SIG-M5 treated with dmso at 0.1 percent for 504 hours (cell line): ENCODE data around the gene CADM2.
"Not testable (repeated sequence)": the region's sequence is repeated elsewhere in the genome, so short reads cannot be mapped to it uniquely, and the experiment has no call there.

Experiments
- DNase-seq: peaks from one replicate; lab custom pipeline; 2025; ENCODE audit not compliant: unreplicated experiment; lab: John Stamatoyannopoulos, UW

CADM2 gene

GRCh38 chr3:85881833-85882393 lies 923.1 kb downstream of the CADM2 start:
- DNase-seq: no peak

GRCh38 chr3:85890043-85890555 lies 931.3 kb downstream of the CADM2 start:
- DNase-seq: no peak

GRCh38 chr3:85903434-85903833 lies 944.6 kb downstream of the CADM2 start:
- DNase-seq: no peak

DNA sequence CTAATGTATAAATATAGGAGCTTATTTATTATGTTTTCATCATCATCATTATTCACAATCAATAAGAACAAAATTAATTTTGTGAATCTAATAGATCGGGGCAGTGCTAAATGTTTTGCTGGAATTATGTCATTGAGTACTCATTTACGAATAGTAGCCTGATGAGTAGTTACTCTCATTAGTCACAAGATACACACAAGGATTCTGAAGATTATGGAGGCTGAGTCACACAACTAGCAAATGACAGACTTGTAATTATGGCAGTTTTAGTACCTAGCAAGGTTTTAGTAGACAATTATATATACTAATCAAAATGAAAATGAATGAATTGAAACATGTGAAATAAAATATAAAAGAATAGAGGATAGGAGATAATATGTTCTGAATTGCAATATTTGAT lies 954.2 kb downstream of the CADM2 start:
- DNase-seq: no peak

- DNase-seq: no peak
These were observed 963.6 kb downstream of the CADM2 start for GRCh38 chr3:85922374-85922773.

- no peak for DNase-seq
These were observed 971.9 kb downstream of the CADM2 start for GRCh38 chr3:85930718-85931117.

DNA sequence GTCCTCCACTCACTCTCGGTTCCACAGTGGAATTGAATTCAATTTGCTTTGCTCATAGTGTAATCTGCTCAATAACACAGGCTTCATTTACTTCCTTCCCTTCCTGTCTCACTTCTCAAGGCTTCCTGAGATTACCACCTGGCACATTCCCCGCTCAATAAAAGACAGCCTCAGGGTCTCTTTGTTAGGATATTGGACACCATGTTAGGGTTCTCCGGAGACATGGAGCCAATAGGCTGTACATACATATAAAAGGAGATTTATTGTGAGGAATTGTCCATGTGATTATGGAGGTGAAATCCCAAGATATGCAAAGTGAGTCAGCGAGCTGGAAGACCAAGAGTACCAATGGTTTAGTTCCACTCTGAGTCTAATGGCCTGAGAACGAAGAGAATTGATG lies 974.5 kb downstream of the CADM2 start:
- DNase-seq: no peak

- no peak for DNase-seq
These were observed 976.4 kb downstream of the CADM2 start for GRCh38 chr3:85935171-85935570.

GRCh38 chr3:85939074-85939482 lies 980.3 kb downstream of the CADM2 start:
- DNase-seq: no peak

GRCh38 chr3:85950435-85950834 lies 991.6 kb downstream of the CADM2 start:
- no peak for DNase-seq

DNA sequence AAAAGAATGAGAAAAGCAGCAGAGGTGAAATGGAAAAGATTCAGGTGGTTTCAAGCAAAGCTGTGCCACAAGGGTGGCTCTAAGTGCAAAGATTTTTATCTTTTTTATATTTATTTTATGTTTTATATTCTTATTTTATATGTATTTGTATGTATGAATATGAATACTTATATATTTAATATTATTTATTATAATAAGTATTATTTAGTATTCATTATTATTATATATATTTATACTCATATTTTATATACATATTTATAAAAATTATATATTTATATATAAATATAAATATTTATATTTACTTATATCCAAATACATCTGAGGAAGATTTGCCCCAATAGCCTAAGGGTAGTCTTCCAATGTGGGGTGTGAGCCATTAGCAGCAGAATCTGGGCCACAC lies 1002.0 kb downstream of the CADM2 start:
- DNase-seq: no peak

- DNase-seq: no peak
These were observed 1019.0 kb downstream of the CADM2 start for GRCh38 chr3:85977615-85978338.

DNA sequence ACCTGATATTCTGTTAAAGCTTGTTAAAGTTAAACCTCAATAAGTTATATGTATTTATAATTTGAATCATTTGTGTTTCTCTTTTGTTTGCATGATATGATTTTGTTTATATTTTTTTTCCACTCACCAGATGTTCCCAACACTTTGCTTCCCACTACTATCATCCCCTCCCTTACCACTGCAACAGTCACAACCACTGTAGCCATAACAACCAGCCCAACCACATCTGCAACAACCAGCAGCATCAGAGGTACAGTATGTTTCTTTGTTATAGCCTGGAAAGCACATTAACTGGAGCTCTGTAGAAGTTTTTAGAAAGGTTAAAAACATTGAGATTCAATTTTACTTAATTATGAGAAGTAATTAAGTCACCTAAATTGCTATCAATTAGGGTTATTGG lies 1020.2 kb downstream of the CADM2 start:
- no peak for DNase-seq

- not testable (repeated sequence) for DNase-seq
These were observed 1030.8 kb downstream of the CADM2 start for GRCh38 chr3:85989581-85989980.

DNA sequence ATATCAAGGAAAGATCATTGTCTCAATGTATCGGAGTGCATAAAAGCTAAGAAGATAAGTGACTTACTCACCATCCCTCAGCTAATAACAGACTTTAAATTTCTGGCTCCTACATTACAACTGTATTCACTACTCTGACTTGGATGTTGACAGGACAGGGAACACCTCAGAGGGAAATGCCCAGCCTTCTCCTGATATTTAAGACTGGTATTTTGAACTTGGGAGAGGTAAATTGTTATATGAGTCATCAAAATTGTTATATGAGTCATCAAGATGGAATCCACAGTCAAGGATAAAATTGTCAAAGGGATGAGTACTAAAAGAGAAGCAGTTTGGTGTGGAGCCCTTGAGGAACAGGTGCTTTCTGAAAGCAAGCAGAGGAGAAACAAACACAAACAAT lies 1070.8 kb downstream of the CADM2 start:
- no peak for DNase-seq

DNA sequence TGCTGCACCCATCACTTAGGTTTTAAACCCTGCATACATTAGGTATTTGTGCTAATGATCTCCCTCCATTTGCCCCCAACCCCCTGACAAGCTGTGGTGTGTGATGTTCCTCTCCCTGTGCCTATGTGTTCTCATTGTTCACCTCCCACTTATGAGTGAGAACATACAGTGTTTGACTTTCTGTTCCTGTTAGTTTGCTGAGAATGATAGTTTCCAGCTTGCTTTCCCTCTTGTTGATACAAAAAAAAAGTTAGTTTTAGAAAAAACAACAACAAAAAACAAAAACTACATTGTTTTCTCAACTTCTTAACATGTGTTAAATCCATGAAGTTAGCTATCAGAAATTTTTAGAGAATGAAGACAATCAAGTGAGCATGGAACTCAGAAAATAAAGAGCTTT lies 1079.1 kb downstream of the CADM2 start:
- no peak for DNase-seq

- no peak for DNase-seq
These were observed 1087.8 kb downstream of the CADM2 start for GRCh38 chr3:86046436-86047136.

DNA sequence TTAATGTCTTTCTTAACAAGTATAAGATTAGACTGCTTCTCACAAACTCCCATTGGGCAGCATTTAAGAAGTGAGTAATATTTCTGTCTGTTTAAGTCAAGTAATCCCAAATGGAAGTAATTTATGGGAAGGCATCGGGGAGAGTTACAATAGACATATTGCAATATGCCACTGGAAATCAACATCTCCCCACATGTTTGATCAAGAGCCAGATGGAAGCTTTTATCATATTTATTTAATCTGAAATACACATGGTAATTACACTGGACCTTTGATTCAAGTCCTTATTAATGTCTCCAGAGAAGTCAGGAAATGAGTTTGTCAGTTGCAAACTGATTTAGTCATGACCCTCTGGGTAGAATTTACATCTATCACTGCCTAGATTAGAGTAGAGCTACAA lies 1088.4 kb downstream of the CADM2 start:
- DNase-seq: no peak

DNA sequence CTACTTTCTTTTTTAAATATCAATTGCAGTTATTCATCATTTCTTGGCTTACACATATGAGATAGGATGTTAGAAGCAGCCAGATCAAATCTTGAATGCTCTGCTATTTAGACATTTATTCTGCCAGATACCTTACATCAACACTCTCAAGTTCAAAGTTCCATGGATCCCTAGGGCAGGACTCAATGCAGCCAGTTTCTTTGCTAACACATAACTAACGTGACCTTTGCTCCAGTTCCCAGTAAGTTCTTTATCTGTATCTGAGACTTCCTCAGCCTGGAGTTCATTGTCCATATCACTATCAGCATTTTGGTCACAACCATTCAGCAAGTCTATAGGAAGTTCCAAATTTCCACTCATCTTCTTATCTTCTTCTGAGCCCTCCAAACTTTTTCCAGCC lies 1092.3 kb downstream of the CADM2 start:
- DNase-seq: no peak

DNA sequence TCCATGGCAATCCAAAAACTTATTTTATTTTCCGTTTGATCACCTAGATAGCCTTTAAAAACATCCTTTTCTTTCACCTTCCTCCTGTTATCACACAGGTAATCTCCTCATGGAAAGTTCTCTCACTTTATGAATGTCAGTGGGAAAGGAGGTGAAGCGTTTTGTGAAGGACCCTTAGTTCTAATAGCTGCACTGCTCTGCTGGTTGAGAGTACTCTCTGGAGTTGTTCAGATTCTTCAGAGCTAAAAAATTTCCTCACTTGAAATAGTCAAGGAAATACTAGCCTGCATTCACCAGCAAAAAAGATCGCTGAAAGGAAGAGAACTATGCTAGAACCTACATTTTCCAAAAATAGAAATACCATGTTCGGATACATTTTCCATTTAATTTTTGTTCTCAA lies 1097.2 kb downstream of the CADM2 start:
- no peak for DNase-seq

GRCh38 chr3:86056962-86057361 lies 1098.2 kb downstream of the CADM2 start:
- no peak for DNase-seq

DNA sequence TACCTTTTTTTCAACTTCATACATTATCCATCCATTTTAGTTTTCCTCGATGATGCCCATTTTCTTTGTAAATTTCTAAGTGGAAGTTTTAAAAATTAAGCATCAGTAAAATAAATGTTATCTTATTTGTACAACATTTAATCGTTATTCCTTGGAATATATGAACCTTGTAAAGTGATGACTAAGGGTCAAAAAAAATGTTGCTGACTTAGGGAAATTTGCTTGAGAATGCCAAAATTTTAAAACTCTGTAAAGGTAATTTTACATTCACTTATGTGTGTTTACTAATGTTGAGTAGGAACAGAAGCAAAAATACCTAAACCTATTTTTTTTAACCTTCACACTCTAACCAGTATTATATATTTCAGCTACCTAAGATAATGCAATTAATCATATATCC lies 1115.0 kb downstream of the CADM2 start:
- DNase-seq: no peak
